Neural cell (in vitro differentiated cells): ENCODE data around the gene EVL.

Experiments used
- CTCF ChIP-seq: fragments of 450-650 bp; IDR thresholded peaks from 2 replicates; pipeline ENCODE4 v1.5.1; 2014; ENCODE audit warnings: antibody characterized with exemption, mild to moderate bottlenecking, moderate library complexity; ENCODE audit not compliant: poor library complexity, severe bottlenecking
- EZH2 ChIP-seq: fragments of 200-600, 300-800 bp; shearing (Covaris generic), sonication (generic); IDR thresholded peaks from 2 replicates; pipeline ENCODE4 v1.6.1; 2014; ENCODE audit warnings: antibody characterized with exemption, low read length, borderline replicate concordance, mild to moderate bottlenecking; ENCODE audit not compliant: insufficient read depth, poor library complexity, severe bottlenecking
- MXI1 ChIP-seq: fragments of 450-650 bp; conservative IDR thresholded peaks from 2 replicates; pipeline ENCODE4 v1.6.1; 2014; ENCODE audit warnings: antibody characterized with exemption, mild to moderate bottlenecking; ENCODE audit not compliant: poor library complexity, severe bottlenecking
- POLR2AphosphoS5 ChIP-seq: IDR thresholded peaks from 2 replicates; pipeline ENCODE4 v1.6.1; 2012
- RAD21 ChIP-seq: fragments of 450-650 bp; conservative IDR thresholded peaks from 2 replicates; pipeline ENCODE4 v1.6.1; 2014; ENCODE audit warnings: antibody characterized with exemption, mild to moderate bottlenecking, moderate library complexity
- REST ChIP-seq: IDR thresholded peaks from 2 replicates; pipeline ENCODE4 v1.6.1; 2012; ENCODE audit warnings: borderline replicate concordance
- SMC3 ChIP-seq: fragments of 450-650 bp; conservative IDR thresholded peaks from 2 replicates; pipeline ENCODE4 v1.6.1; 2014; ENCODE audit warnings: antibody characterized with exemption, mild to moderate bottlenecking, moderate library complexity; ENCODE audit not compliant: poor library complexity

DNA sequence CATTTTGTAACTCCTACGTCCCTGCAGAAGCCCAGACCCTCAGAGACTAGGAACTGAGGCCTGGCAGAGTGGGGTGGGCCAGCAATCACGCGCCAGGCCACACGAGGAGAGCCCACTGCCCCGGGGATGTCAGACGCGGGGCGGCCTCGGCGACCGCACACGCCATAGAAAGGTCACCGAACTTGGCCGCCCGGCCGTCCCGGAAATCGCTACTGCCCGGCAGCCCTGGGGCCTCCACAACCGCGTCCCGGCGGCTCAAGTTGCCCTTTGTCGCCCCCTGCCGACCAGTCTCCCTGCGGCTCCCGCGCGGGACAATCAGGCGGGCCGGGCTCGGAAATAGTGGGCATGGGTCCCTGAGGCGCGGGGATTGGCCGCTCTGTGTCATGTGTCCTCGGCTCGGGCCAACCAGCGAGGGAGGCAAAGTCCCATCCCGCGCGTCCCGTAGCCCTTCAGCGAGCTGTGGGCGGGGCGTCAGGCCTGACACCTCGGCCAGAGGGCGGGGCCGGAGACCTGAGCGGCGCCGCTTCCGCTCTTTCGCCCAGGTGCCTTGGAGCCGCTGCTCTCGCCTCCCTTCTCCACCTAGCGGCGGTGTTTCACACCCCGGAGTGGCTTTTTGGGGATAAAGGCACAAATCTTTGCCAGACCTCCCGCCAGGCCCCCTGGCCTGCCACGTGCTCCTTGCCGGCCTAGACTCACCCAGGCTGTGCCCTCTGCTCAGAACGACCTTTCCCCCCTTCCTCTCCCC lies 127.6 kb downstream of the EVL start:
- TF ChIP-seq CTCF = peak; percentile 98
- TF ChIP-seq POLR2AphosphoS5 = peak; percentile 52
- no peak for TF ChIP-seq EZH2
- peak; percentile 67 for TF ChIP-seq MXI1
- TF ChIP-seq RAD21 = peak; percentile 88
- TF ChIP-seq REST = no peak
- TF ChIP-seq SMC3 = peak; percentile 85
